ENCODE results near the gene SF1.

Gene SF1

GRCh38 chr11:64720640-64721358 is 57.5 kb downstream of the SF1 start:
- Histone ChIP-seq H3K18ac (ENCODE audit: low read length) (no peak overlapping the region), H4K8ac (ENCODE audit: low read depth, low read length) (no peak overlapping the region), H3K27ac (ENCODE audit: low read depth, low read length) (no peak overlapping the region), H2BK5ac (ENCODE audit: low read depth, low read length, poor library complexity) (no peak overlapping the region), H3K9ac (ENCODE audit: low read length) (no peak overlapping the region), H2AFZ (ENCODE audit: insufficient read depth, low read length, poor library complexity) (no peak overlapping the region), H3K4me1 (ENCODE audit: control insufficient read depth in 1 of 2, insufficient read depth in 2 of 2, low read length in 2 of 2) (no peaks in the 10 kb centered on the region), H2BK12ac (ENCODE audit: low read length) (no peak overlapping the region), H3K4me3 (ENCODE audit: low read depth, low read length) (peak overlapping the region; percentile 20), H4K91ac (ENCODE audit: low read depth, low read length) (no peak overlapping the region), H3K9me3 (ENCODE audit: insufficient read depth, low read depth, low read length) (peaks cover 5% of the 10 kb centered on the region), H3K36me3 (ENCODE audit: control insufficient read depth in 1 of 2, insufficient read depth in 2 of 2, low read length in 2 of 2) (no peaks in the 10 kb centered on the region), H3K23ac (ENCODE audit: low read length) (no peak overlapping the region), H2AK5ac (ENCODE audit: low read length) (no peak overlapping the region), H3K4me2 (ENCODE audit: low read length) (no peak overlapping the region), H2BK120ac (ENCODE audit: insufficient read depth, low read length, poor library complexity) (no peak overlapping the region), H4K12ac (ENCODE audit: low read depth, low read length) (no peak overlapping the region), H3K4ac (ENCODE audit: low read depth, low read length) (no peak overlapping the region), H3K14ac (ENCODE audit: low read length) (no peak overlapping the region), H3K79me2 (ENCODE audit: control insufficient read depth, insufficient read depth, low read length, poor library complexity) (no peaks in the 10 kb centered on the region), H3K79me1 (ENCODE audit: low read length) (no peaks in the 10 kb centered on the region), H3K27me3 (ENCODE audit: insufficient read depth, low read length) (peaks cover 9% of the 10 kb centered on the region)
- DNase-seq: no peak
- no CpG with 5 or more reads among the region's 12 CpGs for WGBS (ENCODE audit: extremely low coverage, insufficient coverage, insufficient read length)

- WGBS (ENCODE audit: extremely low coverage, insufficient coverage, insufficient read length): no CpG with 5 or more reads among the region's 9 CpGs
- H2AK5ac ChIP-seq (ENCODE audit: low read length): no peak overlapping the region
- H2BK5ac ChIP-seq (ENCODE audit: low read depth, low read length, poor library complexity): no peak overlapping the region
- H2BK120ac ChIP-seq (ENCODE audit: insufficient read depth, low read length, poor library complexity): no peak overlapping the region
- no peak overlapping the region for H3K14ac ChIP-seq (ENCODE audit: low read length)
- H3K27me3 ChIP-seq (ENCODE audit: insufficient read depth, low read length): peaks cover 11% of the 10 kb centered on the region
- H3K23ac ChIP-seq (ENCODE audit: low read length): no peak overlapping the region
- no peak overlapping the region for H4K12ac ChIP-seq (ENCODE audit: low read depth, low read length)
- no peak overlapping the region for H3K27ac ChIP-seq (ENCODE audit: low read depth, low read length)
- no peak overlapping the region for H2AFZ ChIP-seq (ENCODE audit: insufficient read depth, low read length, poor library complexity)
- no peak overlapping the region for H2BK12ac ChIP-seq (ENCODE audit: low read length)
- peak overlapping the region; percentile 5 for H3K4me3 ChIP-seq (ENCODE audit: low read depth, low read length)
- H3K18ac ChIP-seq (ENCODE audit: low read length): no peak overlapping the region
- no peak overlapping the region for H4K8ac ChIP-seq (ENCODE audit: low read depth, low read length)
- no peaks in the 10 kb centered on the region for H3K36me3 ChIP-seq (ENCODE audit: control insufficient read depth in 1 of 2, insufficient read depth in 2 of 2, low read length in 2 of 2)
- DNase-seq: no peak
- H3K4me1 ChIP-seq (ENCODE audit: control insufficient read depth in 1 of 2, insufficient read depth in 2 of 2, low read length in 2 of 2): no peaks in the 10 kb centered on the region
- H3K79me1 ChIP-seq (ENCODE audit: low read length): no peaks in the 10 kb centered on the region
- no peak overlapping the region for H3K4me2 ChIP-seq (ENCODE audit: low read length)
- H4K91ac ChIP-seq (ENCODE audit: low read depth, low read length): no peak overlapping the region
- no peak overlapping the region for H3K9ac ChIP-seq (ENCODE audit: low read length)
- H3K4ac ChIP-seq (ENCODE audit: low read depth, low read length): no peak overlapping the region
- H3K9me3 ChIP-seq (ENCODE audit: insufficient read depth, low read depth, low read length): peaks cover 1% of the 10 kb centered on the region
- H3K79me2 ChIP-seq (ENCODE audit: control insufficient read depth, insufficient read depth, low read length, poor library complexity): no peaks in the 10 kb centered on the region
Observed at GRCh38 chr11:64720167-64720566, 58.2 kb downstream of the SF1 start.

- H3K4ac ChIP-seq (ENCODE audit: low read depth, low read length): no peak overlapping the region
- no peak overlapping the region for H3K27ac ChIP-seq (ENCODE audit: low read depth, low read length)
- WGBS (ENCODE audit: extremely low coverage, insufficient coverage, insufficient read length): no CpG with 5 or more reads among the region's 10 CpGs
Observed at GRCh38 chr11:64719406-64719805, 58.9 kb downstream of the SF1 start.

GRCh38 chr11:64718780-64719124 is 59.6 kb downstream of the SF1 start:
- Histone ChIP-seq H3K4me2 (ENCODE audit: low read length) (no peak overlapping the region), H3K4ac (ENCODE audit: low read depth, low read length) (no peak overlapping the region), H3K4me1 (ENCODE audit: control insufficient read depth in 1 of 2, insufficient read depth in 2 of 2, low read length in 2 of 2) (no peaks in the 10 kb centered on the region), H3K23ac (ENCODE audit: low read length) (no peak overlapping the region), H2BK120ac (ENCODE audit: insufficient read depth, low read length, poor library complexity) (no peak overlapping the region), H3K18ac (ENCODE audit: low read length) (no peak overlapping the region), H2AFZ (ENCODE audit: insufficient read depth, low read length, poor library complexity) (no peak overlapping the region), H3K79me1 (ENCODE audit: low read length) (no peaks in the 10 kb centered on the region), H2BK5ac (ENCODE audit: low read depth, low read length, poor library complexity) (no peak overlapping the region), H3K27me3 (ENCODE audit: insufficient read depth, low read length) (peaks cover 22% of the 10 kb centered on the region), H3K36me3 (ENCODE audit: control insufficient read depth in 1 of 2, insufficient read depth in 2 of 2, low read length in 2 of 2) (no peaks in the 10 kb centered on the region), H4K12ac (ENCODE audit: low read depth, low read length) (no peak overlapping the region), H2AK5ac (ENCODE audit: low read length) (no peak overlapping the region), H2BK12ac (ENCODE audit: low read length) (no peak overlapping the region), H3K79me2 (ENCODE audit: control insufficient read depth, insufficient read depth, low read length, poor library complexity) (no peaks in the 10 kb centered on the region), H3K9ac (ENCODE audit: low read length) (no peak overlapping the region), H4K91ac (ENCODE audit: low read depth, low read length) (no peak overlapping the region), H4K8ac (ENCODE audit: low read depth, low read length) (no peak overlapping the region), H3K27ac (ENCODE audit: low read depth, low read length) (no peak overlapping the region), H3K4me3 (ENCODE audit: low read depth, low read length) (no peak overlapping the region), H3K9me3 (ENCODE audit: insufficient read depth, low read depth, low read length) (no peaks in the 10 kb centered on the region), H3K14ac (ENCODE audit: low read length) (no peak overlapping the region)
- no CpG with 5 or more reads among the region's 4 CpGs for WGBS (ENCODE audit: extremely low coverage, insufficient coverage, insufficient read length)
- DNase-seq: no peak

More at GRCh38 chr11:64719406-64719805, 58.9 kb downstream of the SF1 start:
- no peak overlapping the region for H4K8ac ChIP-seq (ENCODE audit: low read depth, low read length)
- H3K36me3 ChIP-seq (ENCODE audit: control insufficient read depth in 1 of 2, insufficient read depth in 2 of 2, low read length in 2 of 2): no peaks in the 10 kb centered on the region
- H3K23ac ChIP-seq (ENCODE audit: low read length): no peak overlapping the region
- H3K18ac ChIP-seq (ENCODE audit: low read length): no peak overlapping the region
- no peak overlapping the region for H2BK12ac ChIP-seq (ENCODE audit: low read length)
- no peaks in the 10 kb centered on the region for H3K9me3 ChIP-seq (ENCODE audit: insufficient read depth, low read depth, low read length)
- no peak overlapping the region for H4K91ac ChIP-seq (ENCODE audit: low read depth, low read length)
- H2AK5ac ChIP-seq (ENCODE audit: low read length): no peak overlapping the region
- no peak overlapping the region for H3K4me3 ChIP-seq (ENCODE audit: low read depth, low read length)
- H4K12ac ChIP-seq (ENCODE audit: low read depth, low read length): no peak overlapping the region
- DNase-seq: no peak
- peaks cover 16% of the 10 kb centered on the region for H3K27me3 ChIP-seq (ENCODE audit: insufficient read depth, low read length)
- H3K4me2 ChIP-seq (ENCODE audit: low read length): no peak overlapping the region
- H3K79me2 ChIP-seq (ENCODE audit: control insufficient read depth, insufficient read depth, low read length, poor library complexity): no peaks in the 10 kb centered on the region
- H3K14ac ChIP-seq (ENCODE audit: low read length): no peak overlapping the region
- H3K79me1 ChIP-seq (ENCODE audit: low read length): no peaks in the 10 kb centered on the region
- no peak overlapping the region for H3K9ac ChIP-seq (ENCODE audit: low read length)
- no peak overlapping the region for H2BK5ac ChIP-seq (ENCODE audit: low read depth, low read length, poor library complexity)
- no peaks in the 10 kb centered on the region for H3K4me1 ChIP-seq (ENCODE audit: control insufficient read depth in 1 of 2, insufficient read depth in 2 of 2, low read length in 2 of 2)
- H2BK120ac ChIP-seq (ENCODE audit: insufficient read depth, low read length, poor library complexity): no peak overlapping the region
- H2AFZ ChIP-seq (ENCODE audit: insufficient read depth, low read length, poor library complexity): no peak overlapping the region

Measured in trophoblast cell (in vitro differentiated cells and primary cell).